ENCODE results near the gene NDST1.

Gene NDST1

DNA sequence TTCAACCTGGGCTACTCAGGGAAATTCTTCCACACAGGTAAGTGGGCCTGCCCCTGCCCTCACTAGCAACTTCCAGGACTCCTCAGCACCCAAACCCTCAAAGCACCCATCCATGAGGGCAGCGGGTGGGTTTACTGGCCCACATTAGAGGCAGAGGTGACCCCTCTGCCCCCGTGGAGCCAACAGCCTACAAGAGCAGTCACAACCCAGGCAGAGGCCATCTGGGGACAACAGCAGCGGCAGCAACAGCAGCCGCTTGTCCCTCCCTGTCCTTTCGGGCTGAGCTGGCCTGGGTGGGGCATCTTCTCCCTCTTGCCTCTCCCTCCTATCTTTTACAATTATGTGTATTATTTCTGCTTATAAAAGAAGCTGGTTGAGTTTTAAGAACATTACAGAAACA, 25.1 kb downstream of the NDST1 start:
- TF ChIP-seq GATA2 (IDR thresholded peaks at IDR 0.05; ENCODE audit: low read depth, low read length) (no peak), GATA3 (IDR thresholded peaks at IDR 0.05; ENCODE audit: low read depth, low read length) (no peak)

DNA sequence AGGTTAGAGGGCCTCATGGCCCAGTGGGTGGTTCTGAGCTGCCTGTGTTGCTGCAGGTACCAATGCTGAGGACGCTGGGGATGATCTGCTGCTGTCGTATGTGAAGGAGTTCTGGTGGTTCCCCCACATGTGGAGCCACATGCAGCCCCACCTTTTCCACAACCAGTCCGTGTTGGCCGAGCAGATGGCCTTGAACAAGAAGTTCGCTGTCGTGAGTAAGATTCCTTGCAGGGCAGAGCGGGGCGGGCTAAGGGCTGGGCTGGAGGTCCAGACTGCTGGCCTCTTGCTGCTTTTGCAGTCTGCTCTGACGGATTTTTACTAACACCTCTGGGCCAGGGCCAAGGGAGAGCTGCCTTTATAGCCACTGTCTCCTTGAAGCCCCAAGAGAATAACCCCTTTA, 26.9 kb downstream of the NDST1 start:
- TF ChIP-seq GATA2 (IDR thresholded peaks at IDR 0.05; ENCODE audit: low read depth, low read length) (no peak), GATA3 (IDR thresholded peaks at IDR 0.05; ENCODE audit: low read depth, low read length) (no peak)

DNA sequence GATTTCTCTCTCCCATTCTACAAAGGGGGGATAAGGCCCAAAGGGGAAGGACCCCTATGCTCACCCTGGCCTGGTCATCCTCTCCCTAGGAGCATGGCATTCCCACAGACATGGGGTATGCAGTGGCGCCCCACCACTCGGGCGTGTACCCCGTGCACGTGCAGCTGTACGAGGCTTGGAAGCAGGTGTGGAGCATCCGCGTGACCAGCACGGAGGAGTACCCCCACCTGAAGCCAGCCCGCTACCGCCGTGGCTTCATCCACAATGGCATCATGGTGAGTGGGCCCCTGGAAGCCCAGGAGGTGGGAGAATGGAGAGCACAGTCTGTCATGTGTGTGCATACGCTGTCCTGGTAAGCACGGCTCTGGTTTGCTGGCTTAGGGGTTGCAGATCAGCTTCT, 27.7 kb downstream of the NDST1 start:
- TF ChIP-seq GATA2 (IDR thresholded peaks at IDR 0.05; ENCODE audit: low read depth, low read length) (no peak), GATA3 (IDR thresholded peaks at IDR 0.05; ENCODE audit: low read depth, low read length) (no peak)

DNA sequence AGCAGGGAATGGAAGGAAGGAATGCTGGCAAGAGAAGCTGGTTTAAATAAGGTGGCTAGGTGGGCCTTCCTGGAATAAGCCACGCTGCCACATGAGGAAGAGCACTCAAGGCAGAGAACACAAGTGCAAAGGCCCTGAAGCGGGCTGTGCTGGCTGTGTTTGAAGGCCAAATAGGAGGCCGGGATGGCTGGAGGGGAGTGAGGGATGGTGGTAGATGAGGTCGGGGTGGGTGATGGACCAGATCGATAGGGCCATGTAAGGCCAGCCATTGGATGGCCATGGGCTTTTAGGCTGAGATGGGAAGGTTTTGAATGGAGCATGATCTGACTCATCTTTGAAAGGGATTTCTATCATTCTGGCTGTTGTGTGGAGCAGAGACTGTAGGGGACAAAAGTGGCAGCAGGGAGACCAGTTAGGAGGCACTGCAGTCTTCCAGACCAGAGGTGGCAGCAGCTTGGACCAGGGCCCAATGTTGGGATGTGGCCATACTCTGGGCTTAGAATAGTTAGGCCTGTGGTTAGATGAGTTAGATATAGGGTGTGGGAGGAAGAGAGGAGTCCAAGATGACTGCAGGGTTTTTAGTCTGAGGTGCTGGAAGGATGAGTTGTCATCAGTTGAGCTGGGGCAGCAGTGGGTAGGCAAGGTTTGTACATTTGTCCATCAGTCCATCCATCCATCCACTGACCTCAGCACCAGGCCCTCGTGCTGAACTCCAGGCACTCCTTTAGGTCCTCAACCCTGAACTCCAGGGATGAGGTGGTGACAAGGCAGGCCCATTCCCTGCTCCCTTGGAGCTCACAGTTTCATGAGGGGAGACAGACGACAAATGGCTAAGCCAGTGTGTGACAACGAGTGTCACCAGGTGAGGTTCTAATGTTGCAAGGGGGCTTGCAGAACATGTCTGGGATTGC, 30.3 kb downstream of the NDST1 start:
- TF ChIP-seq GATA3 (IDR thresholded peaks at IDR 0.05; ENCODE audit: low read depth, low read length) (no peak), GATA2 (IDR thresholded peaks at IDR 0.05; ENCODE audit: low read depth, low read length) (no peak)

DNA sequence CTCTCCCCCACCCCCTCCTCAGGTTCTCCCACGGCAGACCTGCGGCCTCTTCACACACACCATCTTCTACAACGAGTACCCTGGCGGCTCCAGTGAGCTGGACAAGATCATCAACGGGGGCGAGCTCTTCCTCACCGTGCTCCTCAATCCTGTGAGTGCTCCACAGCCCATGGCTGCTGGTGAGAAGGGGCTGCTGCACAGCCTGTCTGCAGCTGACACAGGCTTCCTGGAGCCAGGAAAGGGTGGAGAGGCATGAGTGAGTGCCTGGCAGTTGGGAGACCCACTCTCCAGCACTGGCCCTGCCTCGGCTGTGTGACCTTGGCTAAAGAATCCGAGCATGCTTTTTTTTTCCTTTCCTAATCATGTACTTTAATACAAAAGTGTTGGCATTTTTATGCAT, 31.3 kb downstream of the NDST1 start:
- no peak for TF ChIP-seq GATA2 (IDR thresholded peaks at IDR 0.05; ENCODE audit: low read depth, low read length)
- TF ChIP-seq GATA3 (IDR thresholded peaks at IDR 0.05; ENCODE audit: low read depth, low read length), result no peak

DNA sequence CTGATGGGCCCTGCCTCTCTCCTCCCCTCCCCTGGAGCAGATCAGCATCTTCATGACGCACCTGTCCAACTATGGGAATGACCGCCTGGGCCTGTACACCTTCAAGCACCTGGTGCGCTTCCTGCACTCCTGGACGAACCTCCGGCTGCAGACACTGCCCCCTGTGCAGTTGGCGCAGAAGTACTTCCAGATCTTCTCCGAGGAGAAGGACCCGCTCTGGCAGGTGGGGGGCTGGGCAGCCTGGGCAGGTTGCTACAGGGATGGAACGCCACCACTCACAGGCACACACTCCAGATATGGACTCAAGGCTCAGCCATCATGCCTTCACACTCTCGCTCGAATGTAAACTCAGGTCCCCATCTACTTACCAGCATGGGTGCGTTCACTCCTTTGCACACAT, 32.1 kb downstream of the NDST1 start:
- TF ChIP-seq GATA3 (IDR thresholded peaks at IDR 0.05; ENCODE audit: low read depth, low read length), result no peak
- no peak for TF ChIP-seq GATA2 (IDR thresholded peaks at IDR 0.05; ENCODE audit: low read depth, low read length)

DNA sequence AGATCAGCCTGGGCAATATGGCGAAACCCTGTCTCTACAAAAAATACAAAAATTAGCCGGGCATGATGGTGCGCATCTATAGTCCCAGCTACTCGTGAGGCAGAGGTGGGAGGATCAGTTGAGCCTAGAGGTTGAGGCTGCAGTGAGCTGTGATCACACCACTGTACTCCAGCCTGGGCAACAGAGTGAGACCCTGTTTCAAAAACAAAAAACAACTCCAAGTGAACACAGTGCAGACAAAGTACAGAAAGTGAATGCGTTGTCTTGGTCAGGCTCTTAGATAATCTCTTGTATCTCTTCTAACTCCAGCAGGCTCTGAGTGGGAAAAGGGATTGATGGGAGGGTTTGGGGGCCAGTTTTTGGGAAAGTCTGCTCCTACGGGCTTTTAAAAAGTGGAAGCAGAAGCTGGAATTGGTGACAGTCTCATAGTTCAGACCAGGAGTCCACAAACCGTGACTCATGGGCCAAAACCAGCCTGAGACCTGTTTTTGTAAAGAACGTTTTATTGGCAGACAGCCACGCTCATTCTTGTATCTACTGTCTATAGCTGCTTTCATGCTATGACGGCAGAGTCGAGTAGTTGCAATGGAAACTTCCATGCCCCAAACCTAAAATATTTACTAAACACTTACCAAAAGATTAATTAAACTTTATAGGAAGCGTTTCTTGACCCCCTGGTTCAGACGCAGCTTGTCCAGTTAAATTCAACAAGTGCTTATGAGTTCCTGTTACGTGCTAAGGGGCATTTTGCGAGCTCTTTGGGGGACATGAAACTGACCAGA, 32.9 kb downstream of the NDST1 start:
- TF ChIP-seq GATA2 (IDR thresholded peaks at IDR 0.05; ENCODE audit: low read depth, low read length), result no peak
- TF ChIP-seq GATA3 (IDR thresholded peaks at IDR 0.05; ENCODE audit: low read depth, low read length), result no peak

DNA sequence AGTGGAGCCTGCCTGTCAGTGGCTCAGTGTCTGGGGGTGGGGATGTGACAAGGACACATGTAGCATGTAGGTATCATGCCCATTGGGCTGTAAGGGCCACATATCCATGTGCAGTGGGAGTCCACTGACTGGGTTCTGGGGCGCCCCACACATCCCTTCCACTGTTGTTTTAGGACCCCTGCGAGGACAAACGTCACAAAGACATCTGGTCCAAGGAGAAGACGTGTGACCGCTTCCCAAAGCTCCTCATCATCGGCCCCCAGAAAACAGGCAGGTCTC, 33.4 kb downstream of the NDST1 start:
- TF ChIP-seq GATA3 (IDR thresholded peaks at IDR 0.05; ENCODE audit: low read depth, low read length) (no peak), GATA2 (IDR thresholded peaks at IDR 0.05; ENCODE audit: low read depth, low read length) (no peak)

DNA sequence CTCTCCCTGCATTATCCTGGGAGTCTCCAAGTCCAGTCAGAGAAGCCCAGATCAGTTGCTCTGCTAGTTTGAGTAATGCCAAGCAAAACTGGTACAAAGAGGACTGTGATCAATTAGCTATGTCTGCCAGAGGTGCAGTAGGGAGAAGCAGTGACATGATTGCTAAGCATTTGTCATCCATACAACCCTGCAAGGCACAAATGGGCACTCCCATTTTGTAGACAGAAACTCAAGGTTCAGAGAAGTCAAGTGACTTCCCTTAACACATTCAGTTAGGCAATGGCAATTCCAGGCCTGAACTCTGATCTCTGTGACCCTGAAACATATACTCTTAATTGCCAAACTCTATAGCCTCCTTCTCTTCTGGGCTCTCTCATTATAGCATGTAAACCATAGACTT, 34.0 kb downstream of the NDST1 start:
- TF ChIP-seq GATA2 (IDR thresholded peaks at IDR 0.05; ENCODE audit: low read depth, low read length) (no peak), GATA3 (IDR thresholded peaks at IDR 0.05; ENCODE audit: low read depth, low read length) (no peak)

DNA sequence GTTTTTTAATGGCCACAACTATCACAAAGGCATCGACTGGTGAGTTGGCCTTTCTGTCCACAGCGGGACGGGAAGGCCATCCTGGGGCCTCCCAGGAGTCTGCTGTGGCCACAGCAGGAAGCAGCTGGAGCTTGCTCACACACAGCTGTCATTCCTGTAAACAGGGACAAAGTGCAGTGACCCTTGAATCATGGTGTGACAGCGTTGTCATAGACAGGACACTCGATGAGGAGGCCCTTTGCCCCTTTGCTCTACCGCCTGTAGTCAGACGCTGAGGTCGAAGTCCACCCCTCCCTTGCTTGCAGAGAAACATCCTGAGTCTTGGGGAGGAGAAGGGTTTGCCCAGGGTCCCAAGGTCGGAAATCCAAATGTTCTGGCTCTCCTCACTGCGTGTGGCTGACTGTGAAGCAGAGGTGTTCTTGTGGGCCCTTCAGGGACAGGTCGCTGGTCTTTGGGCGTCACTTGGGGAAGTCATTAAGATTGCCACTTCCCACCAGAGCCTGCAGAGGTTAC, 35.1 kb downstream of the NDST1 start:
- TF ChIP-seq GATA3 (IDR thresholded peaks at IDR 0.05; ENCODE audit: low read depth, low read length), result no peak
- no peak for TF ChIP-seq GATA2 (IDR thresholded peaks at IDR 0.05; ENCODE audit: low read depth, low read length)

DNA sequence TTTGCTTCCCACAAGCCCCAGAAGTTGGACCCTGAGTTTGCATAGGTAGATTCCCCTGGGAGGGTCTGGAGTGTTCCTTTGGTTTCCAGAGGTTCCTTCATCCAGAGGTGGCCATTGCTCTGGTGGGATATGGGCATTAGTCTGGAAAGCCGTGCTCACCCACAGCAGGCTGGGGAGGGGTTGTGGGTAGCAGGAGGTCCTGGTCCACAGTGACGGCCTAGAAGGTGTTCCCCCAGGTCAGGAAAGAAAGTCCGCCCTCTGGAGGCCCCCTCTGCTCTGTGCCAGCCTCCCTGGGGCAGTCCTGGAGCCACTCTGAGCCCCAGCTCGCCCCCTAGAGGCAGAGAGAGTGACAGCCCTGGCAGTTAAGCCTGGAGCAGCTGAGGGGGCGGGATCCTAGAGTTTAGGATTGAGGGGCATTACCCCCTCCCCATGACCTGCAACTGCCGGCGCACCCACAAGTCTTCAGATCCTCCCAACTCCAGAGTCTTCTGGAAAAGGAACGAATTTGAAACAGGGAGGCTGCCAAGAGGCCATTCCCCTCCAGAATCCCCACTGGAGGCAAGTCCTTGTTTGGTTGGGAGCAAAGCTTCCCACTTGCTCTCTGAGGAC, 36.8 kb downstream of the NDST1 start:
- no peak for TF ChIP-seq GATA3 (IDR thresholded peaks at IDR 0.05; ENCODE audit: low read depth, low read length)

DNA sequence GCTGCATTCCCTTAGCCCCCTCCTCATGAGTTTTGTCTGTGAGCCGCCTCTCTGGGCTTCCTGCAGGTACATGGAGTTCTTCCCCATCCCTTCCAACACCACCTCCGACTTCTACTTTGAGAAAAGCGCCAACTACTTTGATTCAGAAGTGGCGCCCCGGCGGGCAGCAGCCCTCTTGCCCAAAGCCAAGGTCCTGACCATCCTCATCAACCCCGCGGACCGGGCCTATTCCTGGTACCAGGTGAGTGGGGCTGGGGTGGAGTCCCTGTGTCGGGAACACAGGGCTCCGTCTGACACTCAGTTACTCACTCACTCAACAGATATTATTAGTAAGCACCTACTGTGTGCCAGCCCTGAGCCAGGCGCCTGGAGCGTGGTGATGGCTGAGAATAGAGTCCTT, 37.3 kb downstream of the NDST1 start:
- no peak for TF ChIP-seq GATA2 (IDR thresholded peaks at IDR 0.05; ENCODE audit: low read depth, low read length)
- TF ChIP-seq GATA3 (IDR thresholded peaks at IDR 0.05; ENCODE audit: low read depth, low read length), result no peak

DNA sequence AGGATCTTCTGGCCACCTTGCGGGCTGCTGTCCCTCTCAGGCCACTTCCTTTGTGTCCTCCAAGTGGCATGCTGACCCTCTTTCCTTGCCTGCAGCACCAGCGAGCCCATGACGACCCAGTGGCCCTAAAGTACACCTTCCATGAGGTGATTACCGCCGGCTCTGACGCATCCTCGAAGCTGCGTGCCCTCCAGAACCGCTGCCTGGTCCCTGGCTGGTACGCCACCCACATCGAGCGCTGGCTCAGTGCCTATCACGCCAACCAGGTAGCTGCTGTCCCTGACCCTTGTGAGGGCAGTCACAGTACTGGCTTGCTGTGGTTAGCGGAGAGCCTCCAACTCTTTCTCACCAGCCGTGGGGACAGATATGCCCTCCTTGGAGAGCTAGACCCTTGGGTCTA, 40.2 kb downstream of the NDST1 start:
- TF ChIP-seq GATA3 (IDR thresholded peaks at IDR 0.05; ENCODE audit: low read depth, low read length) (no peak), GATA2 (IDR thresholded peaks at IDR 0.05; ENCODE audit: low read depth, low read length) (no peak)

DNA sequence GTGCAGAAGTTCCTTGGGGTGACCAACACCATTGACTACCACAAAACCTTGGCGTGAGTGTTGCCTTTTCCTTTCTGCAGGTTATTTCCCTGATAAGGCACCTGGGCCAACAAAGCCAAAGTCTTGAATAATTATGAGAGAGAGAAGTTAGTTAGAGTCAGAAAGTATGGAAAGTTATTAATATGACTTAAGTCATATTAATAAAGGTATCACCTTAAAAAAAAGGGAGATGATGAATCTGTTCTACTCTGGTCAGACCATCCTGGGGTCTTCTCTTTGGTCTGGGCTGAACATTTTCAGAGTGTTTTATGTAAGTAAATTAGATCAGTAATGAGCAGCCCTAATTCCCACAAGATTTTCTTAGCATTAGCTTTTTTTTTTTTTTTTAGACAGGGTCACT, 41.8 kb downstream of the NDST1 start:
- TF ChIP-seq GATA2 (IDR thresholded peaks at IDR 0.05; ENCODE audit: low read depth, low read length) (no peak), GATA3 (IDR thresholded peaks at IDR 0.05; ENCODE audit: low read depth, low read length) (no peak)

Measured in SH-SY5Y (cell line).